H1 (cell line): ENCODE measurements around the gene MIR17HG. TPM values are rescaled to one million over a fixed set of nuclear protein-coding genes. Genes with fewer than 3 reads are reported as not detected.

Experiments
- CTCF ChIA-PET: fragments of 300-600 bp; sonication (Branson Sonifier 250); formaldehyde crosslinking; loops from one replicate; lab custom pipeline; 2021; ENCODE audit not compliant: partially characterized antibody; lab: Charles Lee
- POLR2A ChIA-PET: fragments of 300-600 bp; sonication (Branson Sonifier 250); formaldehyde crosslinking; loops from one replicate; lab custom pipeline; 2021; ENCODE audit warnings: inconsistent platforms; ENCODE audit not compliant: partially characterized antibody; lab: Charles Lee
- DNase-seq, 2 experiments: peaks; one replicate each; pipeline versions ENCODE4 v3.0.0 to v3.0.0-alpha.2; 2010 to 2022; ENCODE audit warnings: low spot score in 2 of 2, low read depth in 1 of 2, mixed read lengths in 1 of 2
- FAIRE-seq: peaks from 2 replicates; lab custom pipeline; 2011; peaks lifted over from hg19 to GRCh38; lab: Jason Lieb, UNC
- H2AFZ ChIP-seq: 2 replicates; pipeline ENCODE4 v1.8.1; 2012; ENCODE audit warnings: low read length, inconsistent platforms
- H2AK5ac ChIP-seq: 2 replicates; pipeline ENCODE4 v1.6.1; 2013; ENCODE audit warnings: low read depth, low read length
- H2BK120ac ChIP-seq: replicated peaks from 2 replicates; pipeline ENCODE3; 2013; ENCODE audit warnings: low read depth, low read length, inconsistent platforms
- H2BK12ac ChIP-seq: 2 replicates; pipeline ENCODE4 v1.6.1; 2013; ENCODE audit warnings: low read depth, low read length
- H2BK15ac ChIP-seq: 2 replicates; pipeline ENCODE4 v1.6.1; 2013; ENCODE audit warnings: low read length
- H2BK20ac ChIP-seq: 2 replicates; pipeline ENCODE4 v1.6.1; 2013; ENCODE audit warnings: low read length
- H2BK5ac ChIP-seq: 2 replicates; pipeline ENCODE4 v1.6.1; 2013; ENCODE audit warnings: low read depth, low read length
- H3K14ac ChIP-seq: 2 replicates; pipeline ENCODE4 v1.6.1; 2013; ENCODE audit warnings: inconsistent platforms; ENCODE audit not compliant: insufficient read length
- H3K18ac ChIP-seq: 2 replicates; pipeline ENCODE4 v1.6.1; 2013; ENCODE audit warnings: low read length; ENCODE audit errors: extremely low read depth
- H3K23ac ChIP-seq: 2 replicates; pipeline ENCODE4 v1.6.1; 2013; ENCODE audit warnings: inconsistent platforms; ENCODE audit not compliant: insufficient read length
- H3K23me2 ChIP-seq: 2 replicates; pipeline ENCODE4 v1.6.1; 2013; ENCODE audit warnings: low read depth, low read length
- H3K27ac ChIP-seq: 2 replicates; pipeline ENCODE4 v1.6.1; 2011; ENCODE audit warnings: low read depth, low read length, inconsistent platforms
- H3K27me3 ChIP-seq, 4 experiments: replicated peaks in 1 of 4; 1 replicate in 1 of 4; 2 replicates in 3 of 4; pipeline versions ENCODE4 v1.6.1 to v1.8.1; 2011 to 2013; ENCODE audit warnings: low read length in 3 of 4, mild to moderate bottlenecking in 3 of 4, inconsistent platforms in 2 of 4, mixed read lengths in 2 of 4, moderate library complexity in 1 of 4; ENCODE audit not compliant: control insufficient read depth in 3 of 4, insufficient read depth in 3 of 4; ENCODE audit errors: extremely low read depth in 1 of 4
- H3K36me3 ChIP-seq, 4 experiments: 2 replicates each; pipeline versions ENCODE4 v1.6.1 to v1.8.1; 2011 to 2013; ENCODE audit warnings: mild to moderate bottlenecking in 4 of 4, low read length in 3 of 4, moderate library complexity in 2 of 4, control low read depth in 1 of 4, inconsistent platforms in 1 of 4; ENCODE audit not compliant: insufficient read depth in 4 of 4, control insufficient read depth in 2 of 4
- H3K4ac ChIP-seq: replicated peaks from 2 replicates; pipeline ENCODE3; 2013; ENCODE audit warnings: low read length, low read depth, mixed read lengths, inconsistent platforms; ENCODE audit not compliant: insufficient read length
- H3K4me1 ChIP-seq, 4 experiments: replicated peaks in 1 of 4; 1 replicate in 1 of 4; 2 replicates in 3 of 4; pipeline versions ENCODE4 v1.6.1 to v1.8.1; 2011 to 2013; ENCODE audit warnings: low read length in 3 of 4, inconsistent platforms in 2 of 4, mixed read lengths in 1 of 4; ENCODE audit not compliant: insufficient read depth in 4 of 4, control insufficient read depth in 3 of 4
- H3K4me2 ChIP-seq, 2 experiments: 2 replicates each; pipeline versions ENCODE4 v1.6.1 to v1.8.1; 2011 to 2013; ENCODE audit warnings: low read depth in 2 of 2, low read length in 2 of 2, control low read depth in 1 of 2, inconsistent platforms in 1 of 2, mild to moderate bottlenecking in 1 of 2; ENCODE audit not compliant: insufficient read depth in 1 of 2
- H3K4me3 ChIP-seq, 4 experiments: fragments of 200-600, 300-600 bp in 1 of 4; sonication (generic), shearing (Covaris generic), sonication (Bioruptor Twin) in 1 of 4; 2 replicates each; pipeline versions ENCODE4 v1.5.1 to v1.8.1; 2011 to 2016; ENCODE audit warnings: low read length in 4 of 4, low read depth in 3 of 4, control low read depth in 2 of 4, inconsistent platforms in 2 of 4, mild to moderate bottlenecking in 2 of 4, mixed read lengths in 1 of 4, moderate library complexity in 1 of 4; ENCODE audit not compliant: insufficient read depth in 2 of 4; ENCODE audit errors: extremely low read depth in 1 of 4
- H3K56ac ChIP-seq: replicated peaks from 2 replicates; pipeline ENCODE3; 2013; ENCODE audit warnings: low read depth, mild to moderate bottlenecking, mixed read lengths, low read length, inconsistent platforms; ENCODE audit not compliant: insufficient read length
- H3K79me1 ChIP-seq: 2 replicates; pipeline ENCODE4 v1.6.1; 2013; ENCODE audit warnings: low read depth, low read length, control low read depth
- H3K79me2 ChIP-seq, 2 experiments: 2 replicates each; pipeline versions ENCODE4 v1.6.1 to v1.8.1; 2012 to 2013; ENCODE audit warnings: low read length in 2 of 2, mild to moderate bottlenecking in 2 of 2, inconsistent platforms in 1 of 2; ENCODE audit not compliant: insufficient read depth in 2 of 2, control insufficient read depth in 1 of 2
- H3K9ac ChIP-seq, 4 experiments: replicated peaks in 1 of 4; 1 replicate in 1 of 4; 2 replicates in 3 of 4; pipeline versions ENCODE4 v1.6.1 to v1.8.1; 2011 to 2013; ENCODE audit warnings: low read depth in 3 of 4, low read length in 3 of 4, control low read depth in 2 of 4, mild to moderate bottlenecking in 2 of 4, moderate library complexity in 2 of 4, inconsistent platforms in 1 of 4; ENCODE audit errors: extremely low read depth in 1 of 4
- H3K9me3 ChIP-seq, 2 experiments: 2 replicates each; pipeline versions ENCODE4 v1.6.1 to v1.8.1; 2012 to 2013; ENCODE audit warnings: mild to moderate bottlenecking in 2 of 2, moderate library complexity in 2 of 2, control low read depth in 1 of 2, inconsistent platforms in 1 of 2, low read depth in 1 of 2, low read length in 1 of 2, mixed read lengths in 1 of 2; ENCODE audit not compliant: insufficient read depth in 2 of 2
- H4K20me1 ChIP-seq, 2 experiments: replicated peaks in 1 of 2; 2 replicates each; pipeline versions ENCODE3 to v1.8.1; 2011 to 2013; ENCODE audit warnings: inconsistent platforms in 2 of 2, low read length in 2 of 2, mild to moderate bottlenecking in 1 of 2; ENCODE audit not compliant: insufficient read depth in 2 of 2, control insufficient read depth in 1 of 2
- H4K5ac ChIP-seq: 2 replicates; pipeline ENCODE4 v1.6.1; 2013; ENCODE audit warnings: low read length, low read depth, mixed read lengths, inconsistent platforms; ENCODE audit not compliant: insufficient read length
- H4K8ac ChIP-seq: 2 replicates; pipeline ENCODE4 v1.8.0; 2013; ENCODE audit warnings: mild to moderate bottlenecking, moderate library complexity, low read length, inconsistent platforms; ENCODE audit not compliant: insufficient read depth; ENCODE audit errors: extremely low read depth
- H4K91ac ChIP-seq: replicated peaks from 2 replicates; pipeline ENCODE3; 2013; ENCODE audit warnings: low read length, mixed read lengths, inconsistent platforms; ENCODE audit not compliant: insufficient read length
- MAFK ChIP-seq: IDR thresholded peaks from 2 replicates; pipeline ENCODE4 v1.6.1; 2012; ENCODE audit warnings: low read depth, mild to moderate bottlenecking, improper control_type of control experiment, low read length
- NRF1 ChIP-seq: IDR thresholded peaks from 2 replicates; pipeline ENCODE4 v1.6.1; 2011; ENCODE audit warnings: mild to moderate bottlenecking, low read depth, low read length, improper control_type of control experiment
- RBBP5 ChIP-seq: IDR thresholded peaks from 2 replicates; pipeline ENCODE4 v1.7.1; 2012; ENCODE audit warnings: low read depth, mild to moderate bottlenecking, inconsistent platforms, low read length, moderate library complexity, borderline replicate concordance
- SAP30 ChIP-seq: fragments of 300-600 bp; sonication (generic); IDR thresholded peaks from 2 replicates; pipeline ENCODE4 v1.7.1; 2012; ENCODE audit warnings: low read length, moderate library complexity, mild to moderate bottlenecking, inconsistent platforms; ENCODE audit not compliant: insufficient read depth, insufficient replicate concordance
- SIN3A ChIP-seq, 2 experiments: IDR thresholded peaks in 1 of 2; conservative IDR thresholded peaks in 1 of 2; 2 replicates each; pipeline ENCODE4 v1.6.1; 2011 to 2012; ENCODE audit warnings: low read length in 2 of 2, improper control_type of control experiment in 1 of 2, low read depth in 1 of 2, mild to moderate bottlenecking in 1 of 2
- SRF ChIP-seq: IDR thresholded peaks from 2 replicates; pipeline ENCODE4 v1.6.1; 2011; ENCODE audit warnings: mild to moderate bottlenecking, low read depth, low read length, moderate library complexity
- YY1 ChIP-seq: IDR thresholded peaks from 2 replicates; pipeline ENCODE4 v1.6.1; 2011; ENCODE audit warnings: low read depth, mild to moderate bottlenecking, low read length
- WGBS, 2 experiments: shearing (Covaris generic) in 1 of 2; methylation state at CpG; one replicate each; pipeline versions ENCODE4 v1.1.6 to v1.1.7; 2013 to 2015; ENCODE audit warnings: low lambda C conversion rate in 2 of 2, mixed read lengths in 2 of 2, inconsistent platforms in 1 of 2, low coverage in 1 of 2, missing lambda C conversion rate in 1 of 2; ENCODE audit not compliant: insufficient replicate concordance in 2 of 2, insufficient coverage in 1 of 2, insufficient read length in 1 of 2; ENCODE audit errors: extremely low coverage in 1 of 2, missing lambda C conversion rate in 1 of 2; 5-methylcytosine and 5-hydroxymethylcytosine counted together
- polyA plus RNA-seq, 7 experiments: library from polyadenylated mRNA; depleted of rRNA in 3 of 7; stranded (reverse) in 5 of 7; unstranded in 2 of 7; fragments of >200 nt in 5 of 7; fragments of 200-250 nt in 2 of 7; gene quantifications; 1 replicate in 5 of 7; 2 replicates in 1 of 7; 4 replicates in 1 of 7; pipeline versions ENCODE4 v1.2.1 to v1.2.3, GENCODE V29; 2011 to 2013; ENCODE audit warnings: missing spikeins in 2 of 7, mixed read lengths in 2 of 7
- total RNA-seq: library from RNA; stranded (reverse); fragmentation: NEBNext Ultra II Directional; extraction: Animal tissue kit (Norgen Biotek cat#: 25700); gene quantifications from 2 replicates; pipeline ENCODE4 v1.2.1, GENCODE V29; 2021

Gene MIR17HG
- total and polyA plus RNA-seq, 2 of the 8 experiments (the other 6 are each of a cell fraction or from before 2014, with no cell fraction given) = 11.5 to 36.9 TPM

GRCh38 chr13:91312324-91312723, 35.2 kb upstream of the MIR17HG start:
- Histone ChIP-seq H2BK12ac (no peak overlapping the region), H2AFZ (no peak overlapping the region; the same call in 1 of the 2 replicates), H3K23me2 (no peaks in the 10 kb centered on the region), H4K91ac (no peak overlapping the region), H2BK15ac (no peak overlapping the region), H2BK5ac (no peak overlapping the region), H3K79me2 (no peaks in the 10 kb centered on the region), H3K4me1 (no peaks in the 10 kb centered on the region), H3K14ac (no peak overlapping the region), H3K4me3 (no peak overlapping the region), H3K56ac (no peak overlapping the region), H3K36me3 (no peaks in the 10 kb centered on the region), H3K27me3 (no peaks in the 10 kb centered on the region), H2AK5ac (no peak overlapping the region), H3K4me2 (no peak overlapping the region), H4K8ac (no peak overlapping the region), H3K23ac (no peak overlapping the region), H2BK20ac (no peak overlapping the region), H3K9ac (no peak overlapping the region), H3K79me1 (no peaks in the 10 kb centered on the region), H3K27ac (no peak overlapping the region), H3K18ac (no peak overlapping the region), H3K4ac (no peak overlapping the region), H2BK120ac (no peak overlapping the region), H4K20me1 (no peaks in the 10 kb centered on the region), H3K9me3 (no peaks in the 10 kb centered on the region), H4K5ac (no peak overlapping the region)
- ChIA-PET CTCF (interaction anchor here (1.0 to 2.3 kb wide), 4 partner anchors 19 to 37 kb away, joined by 3 to 7 read pairs (median 4); no protein-coding TSS in a partner anchor), POLR2A (interaction anchor here (1.0 to 1.1 kb wide), 2 partner anchors 9 to 34 kb away, joined by 3 read pairs; no protein-coding TSS in a partner anchor)
- no peak for FAIRE-seq
- no peak for DNase-seq
- TF ChIP-seq SAP30 (no peak), MAFK (no peak), SRF (no peak), NRF1 (no peak), RBBP5 (no peak), SIN3A (conservative IDR thresholded peaks at IDR 0.05 in 1 of 2, IDR thresholded peaks at IDR 0.05 in 1 of 2; ENCODE audit: low read depth in 1 of 2, low read length in 2 of 2) (no peak), YY1 (no peak)
- 90% methylated on average over 3 of the region's 3 CpGs; no CpG with 5 or more reads in 1 of the 2 experiments for WGBS, 2 experiments
